MM.1S (cell line): ENCODE results near the gene ACTL7A.

ENCODE experiments used
- DNase-seq: peaks from one replicate; pipeline ENCODE4 v3.0.0-alpha.2; 2015
- H2AFZ ChIP-seq: fragments of 300-600 bp; sonication (generic); 2 replicates; pipeline ENCODE4 v1.6.0; 2016; ENCODE audit warnings: antibody characterized with exemption, low read length
- H3F3A ChIP-seq: fragments of 300-600 bp; sonication (generic); 2 replicates; pipeline ENCODE4 v1.6.1; 2016; ENCODE audit warnings: mild to moderate bottlenecking, antibody characterized with exemption, low read length, moderate library complexity, mixed read lengths; ENCODE audit not compliant: insufficient read depth
- H3K27ac ChIP-seq: fragments of 300-600 bp; sonication (generic); 2 replicates; pipeline ENCODE4 v1.5.1; 2016; ENCODE audit warnings: mild to moderate bottlenecking, low read length
- H3K27me3 ChIP-seq: fragments of 300-600 bp; sonication (generic); replicated peaks from 2 replicates; pipeline ENCODE4 v1.6.0; 2016; ENCODE audit warnings: low read length; ENCODE audit not compliant: insufficient read depth
- H3K36me3 ChIP-seq: fragments of 300-600 bp; sonication (generic); replicated peaks from 2 replicates; pipeline ENCODE4 v1.6.1; 2016; ENCODE audit warnings: mild to moderate bottlenecking, low read length, mixed read lengths; ENCODE audit not compliant: insufficient read depth
- H3K4me1 ChIP-seq: fragments of 300-600 bp; sonication (generic); 2 replicates; pipeline ENCODE4 v1.6.1; 2016; ENCODE audit warnings: low read length, mixed read lengths
- H3K4me2 ChIP-seq: fragments of 300-600 bp; sonication (generic); 2 replicates; pipeline ENCODE4 v1.6.0; 2016; ENCODE audit warnings: low read depth, low read length
- H3K4me3 ChIP-seq: fragments of 300-600 bp; sonication (generic); 2 replicates; pipeline ENCODE4 v1.5.1; 2016; ENCODE audit warnings: low read length, mixed read lengths
- H3K79me2 ChIP-seq: fragments of 300-600 bp; sonication (generic); 2 replicates; pipeline ENCODE4 v1.6.1; 2016; ENCODE audit warnings: mixed run types, low read length, mixed read lengths
- H3K9ac ChIP-seq: fragments of 300-600 bp; sonication (generic); 2 replicates; pipeline ENCODE4 v1.6.1; 2016; ENCODE audit warnings: low read length, mixed read lengths
- H3K9me2 ChIP-seq: fragments of 300-600 bp; sonication (generic); replicated peaks from 2 replicates; pipeline ENCODE4 v1.6.1; 2016; ENCODE audit warnings: mild to moderate bottlenecking, low read length, mixed read lengths; ENCODE audit not compliant: insufficient read depth
- H3K9me3 ChIP-seq: fragments of 300-600 bp; sonication (generic); replicated peaks from 2 replicates; pipeline ENCODE4 v1.6.1; 2016; ENCODE audit warnings: mild to moderate bottlenecking, low read length, mixed read lengths; ENCODE audit not compliant: insufficient read depth
- H4K20me1 ChIP-seq: fragments of 300-600 bp; sonication (generic); 2 replicates; pipeline ENCODE4 v1.6.1; 2016; ENCODE audit warnings: mild to moderate bottlenecking, low read length, moderate library complexity, mixed read lengths; ENCODE audit not compliant: insufficient read depth
- EZH2 ChIP-seq: fragments of 300-600 bp; sonication (generic); optimal IDR thresholded peaks from 2 replicates; pipeline ENCODE3; 2017; ENCODE audit warnings: low read depth, mild to moderate bottlenecking, antibody characterized with exemption, low read length, mixed read lengths
- EZH2phosphoT487 ChIP-seq: fragments of 300-600 bp; sonication (generic); IDR thresholded peaks from 2 replicates; pipeline ENCODE4 v1.6.1; 2018; ENCODE audit warnings: antibody characterized with exemption, low read length
- TF ChIP-seq, protein P1 (sequence below): fragments of 300-600 bp; sonication (generic); IDR thresholded peaks from 2 replicates; pipeline ENCODE4 v1.5.1; 2016; ENCODE audit warnings: antibody characterized with exemption, low read length, mixed read lengths

ACTL7A gene

GRCh38 chr9:108842610-108843295 is 19.3 kb upstream of the ACTL7A start:
- no peak overlapping the region for H3K9ac ChIP-seq
- H3F3A ChIP-seq: no peaks in the 10 kb centered on the region
- no peaks in the 10 kb centered on the region for H3K9me2 ChIP-seq
- peak overlapping the region; percentile 23; the same call in 1 of the 2 replicates for H3K4me2 ChIP-seq
- no peak for DNase-seq
- no peaks in the 10 kb centered on the region for H3K36me3 ChIP-seq
- no peak overlapping the region for H3K27ac ChIP-seq
- peak overlapping the region; percentile 30; the same call in 1 of the 2 replicates for H2AFZ ChIP-seq
- no peak overlapping the region for H3K4me3 ChIP-seq
- no peaks in the 10 kb centered on the region for H3K27me3 ChIP-seq
- H3K4me1 ChIP-seq: no peaks in the 10 kb centered on the region
- H3K79me2 ChIP-seq: no peaks in the 10 kb centered on the region
- TF ChIP-seq, protein P1, sequence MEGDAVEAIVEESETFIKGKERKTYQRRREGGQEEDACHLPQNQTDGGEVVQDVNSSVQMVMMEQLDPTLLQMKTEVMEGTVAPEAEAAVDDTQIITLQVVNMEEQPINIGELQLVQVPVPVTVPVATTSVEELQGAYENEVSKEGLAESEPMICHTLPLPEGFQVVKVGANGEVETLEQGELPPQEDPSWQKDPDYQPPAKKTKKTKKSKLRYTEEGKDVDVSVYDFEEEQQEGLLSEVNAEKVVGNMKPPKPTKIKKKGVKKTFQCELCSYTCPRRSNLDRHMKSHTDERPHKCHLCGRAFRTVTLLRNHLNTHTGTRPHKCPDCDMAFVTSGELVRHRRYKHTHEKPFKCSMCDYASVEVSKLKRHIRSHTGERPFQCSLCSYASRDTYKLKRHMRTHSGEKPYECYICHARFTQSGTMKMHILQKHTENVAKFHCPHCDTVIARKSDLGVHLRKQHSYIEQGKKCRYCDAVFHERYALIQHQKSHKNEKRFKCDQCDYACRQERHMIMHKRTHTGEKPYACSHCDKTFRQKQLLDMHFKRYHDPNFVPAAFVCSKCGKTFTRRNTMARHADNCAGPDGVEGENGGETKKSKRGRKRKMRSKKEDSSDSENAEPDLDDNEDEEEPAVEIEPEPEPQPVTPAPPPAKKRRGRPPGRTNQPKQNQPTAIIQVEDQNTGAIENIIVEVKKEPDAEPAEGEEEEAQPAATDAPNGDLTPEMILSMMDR: no peak
- no peak for TF ChIP-seq EZH2phosphoT487
- no peak for TF ChIP-seq EZH2
- no peaks in the 10 kb centered on the region for H4K20me1 ChIP-seq
- no peaks in the 10 kb centered on the region for H3K9me3 ChIP-seq

GRCh38 chr9:108844391-108844790 is 17.7 kb upstream of the ACTL7A start:
- no peaks in the 10 kb centered on the region for H3K9me3 ChIP-seq
- H3K9me2 ChIP-seq: no peaks in the 10 kb centered on the region
- H3F3A ChIP-seq: no peaks in the 10 kb centered on the region
- H3K9ac ChIP-seq: no peak overlapping the region
- TF ChIP-seq EZH2phosphoT487: no peak
- TF ChIP-seq, protein P1: no peak
- H3K27ac ChIP-seq: no peak overlapping the region
- no peak overlapping the region for H2AFZ ChIP-seq
- H3K27me3 ChIP-seq: no peaks in the 10 kb centered on the region
- no peaks in the 10 kb centered on the region for H3K79me2 ChIP-seq
- no peaks in the 10 kb centered on the region for H3K4me1 ChIP-seq
- no peaks in the 10 kb centered on the region for H4K20me1 ChIP-seq
- no peak for DNase-seq
- H3K4me3 ChIP-seq: no peak overlapping the region
- no peak overlapping the region for H3K4me2 ChIP-seq
- no peaks in the 10 kb centered on the region for H3K36me3 ChIP-seq

DNA sequence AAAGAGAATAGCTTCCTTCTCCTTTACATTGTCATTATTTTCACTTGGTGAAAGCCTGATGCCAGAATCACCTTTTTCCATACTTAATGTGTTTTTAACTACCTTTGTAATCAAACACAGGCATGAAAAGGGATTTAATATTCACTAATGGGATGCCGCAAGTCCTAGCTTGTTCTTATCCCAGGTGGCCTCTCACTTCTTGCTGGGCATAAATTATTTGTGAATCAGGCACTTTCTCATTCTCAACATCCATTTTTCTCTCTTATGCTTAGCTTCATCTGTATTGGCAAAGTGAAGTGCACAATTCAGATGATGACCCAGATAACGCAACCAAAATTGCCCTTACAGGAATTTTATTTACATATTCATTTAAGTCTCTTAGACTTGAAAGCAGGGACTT is 17.2 kb upstream of the ACTL7A start:
- H3K27me3 ChIP-seq: no peaks in the 10 kb centered on the region
- no peaks in the 10 kb centered on the region for H3K9me2 ChIP-seq
- H3K9ac ChIP-seq: no peak overlapping the region
- no peak for DNase-seq
- TF ChIP-seq, protein P1: no peak
- no peak for TF ChIP-seq EZH2phosphoT487
- no peak for TF ChIP-seq EZH2
- no peaks in the 10 kb centered on the region for H3K4me1 ChIP-seq
- H3K27ac ChIP-seq: no peak overlapping the region
- no peaks in the 10 kb centered on the region for H3K9me3 ChIP-seq
- H3K36me3 ChIP-seq: no peaks in the 10 kb centered on the region
- no peaks in the 10 kb centered on the region for H3F3A ChIP-seq
- no peak overlapping the region for H2AFZ ChIP-seq
- no peak overlapping the region for H3K4me2 ChIP-seq
- no peaks in the 10 kb centered on the region for H3K79me2 ChIP-seq
- no peak overlapping the region for H3K4me3 ChIP-seq
- no peaks in the 10 kb centered on the region for H4K20me1 ChIP-seq
